ENCODE measurements around the gene GPR137C.

The GPR137C gene

GRCh38 chr14:52683985-52684520, 131.4 kb downstream of the GPR137C start:
- DNase-seq, result no peak

- DNase-seq, result no peak
Observed at GRCh38 chr14:52686176-52686575, 133.5 kb downstream of the GPR137C start.
